Trophoblast cell (in vitro differentiated cells and primary cell): Measurements from ENCODE around the gene PRR12.

Experiments used
- DNase-seq, 2 donors: peaks; one replicate each; pipeline ENCODE4 v3.0.0-alpha.2; 2016
- H2AFZ ChIP-seq: 2 replicates; pipeline ENCODE4 v1.6.1; 2013; ENCODE audit warnings: low read length, moderate library complexity, mild to moderate bottlenecking; ENCODE audit not compliant: insufficient read depth, poor library complexity
- H2AK5ac ChIP-seq: 2 replicates; pipeline ENCODE4 v1.6.1; 2013; ENCODE audit warnings: mild to moderate bottlenecking, low read length
- H2BK120ac ChIP-seq: 2 replicates; pipeline ENCODE4 v1.6.1; 2013; ENCODE audit warnings: low read length, mild to moderate bottlenecking, moderate library complexity; ENCODE audit not compliant: insufficient read depth, poor library complexity
- H2BK12ac ChIP-seq: 2 replicates; pipeline ENCODE4 v1.6.1; 2013; ENCODE audit warnings: mild to moderate bottlenecking, low read length, moderate library complexity
- H2BK5ac ChIP-seq: 2 replicates; pipeline ENCODE4 v1.6.1; 2013; ENCODE audit warnings: low read length, low read depth, moderate library complexity, mild to moderate bottlenecking; ENCODE audit not compliant: poor library complexity
- H3K14ac ChIP-seq: 2 replicates; pipeline ENCODE4 v1.6.1; 2013; ENCODE audit warnings: mild to moderate bottlenecking, low read length
- H3K18ac ChIP-seq: 2 replicates; pipeline ENCODE4 v1.6.1; 2013; ENCODE audit warnings: mild to moderate bottlenecking, low read length
- H3K23ac ChIP-seq: 2 replicates; pipeline ENCODE4 v1.6.1; 2013; ENCODE audit warnings: low read length
- H3K27ac ChIP-seq: 2 replicates; pipeline ENCODE4 v1.5.1; 2013; ENCODE audit warnings: low read depth, mild to moderate bottlenecking, inconsistent platforms, low read length, moderate library complexity
- H3K27me3 ChIP-seq: 2 replicates; pipeline ENCODE4 v1.6.1; 2013; ENCODE audit warnings: inconsistent platforms, mild to moderate bottlenecking, low read length, moderate library complexity; ENCODE audit not compliant: insufficient read depth
- H3K36me3 ChIP-seq, 2 experiments: 1 replicate in 1 of 2; 2 replicates in 1 of 2; pipeline ENCODE4 v1.6.1; 2013; ENCODE audit warnings: low read length in 2 of 2, mild to moderate bottlenecking in 2 of 2, moderate library complexity in 1 of 2; ENCODE audit not compliant: insufficient read depth in 2 of 2, control insufficient read depth in 1 of 2
- H3K4ac ChIP-seq: 2 replicates; pipeline ENCODE4 v1.6.1; 2013; ENCODE audit warnings: low read depth, mild to moderate bottlenecking, low read length, moderate library complexity
- H3K4me1 ChIP-seq, 2 experiments: 1 replicate in 1 of 2; 2 replicates in 1 of 2; pipeline ENCODE4 v1.6.1; 2013; ENCODE audit warnings: low read length in 2 of 2, mild to moderate bottlenecking in 2 of 2, moderate library complexity in 1 of 2; ENCODE audit not compliant: insufficient read depth in 2 of 2, control insufficient read depth in 1 of 2
- H3K4me2 ChIP-seq: 2 replicates; pipeline ENCODE4 v1.6.1; 2013; ENCODE audit warnings: inconsistent platforms, mild to moderate bottlenecking, low read length, moderate library complexity
- H3K4me3 ChIP-seq: 2 replicates; pipeline ENCODE4 v1.5.1; 2013; ENCODE audit warnings: mild to moderate bottlenecking, low read depth, low read length, inconsistent platforms
- H3K79me1 ChIP-seq: one replicate; pipeline ENCODE4 v1.6.1; 2013; ENCODE audit warnings: low read length
- H3K79me2 ChIP-seq: 2 replicates; pipeline ENCODE4 v1.6.1; 2013; ENCODE audit warnings: low read length, mild to moderate bottlenecking; ENCODE audit not compliant: control insufficient read depth, insufficient read depth, poor library complexity
- H3K9ac ChIP-seq: 2 replicates; pipeline ENCODE4 v1.6.1; 2013; ENCODE audit warnings: mild to moderate bottlenecking, low read length
- H3K9me3 ChIP-seq: 2 replicates; pipeline ENCODE4 v1.6.1; 2013; ENCODE audit warnings: low read depth, mild to moderate bottlenecking, control low read depth, inconsistent platforms, low read length; ENCODE audit not compliant: insufficient read depth
- H4K12ac ChIP-seq: 2 replicates; pipeline ENCODE4 v1.6.1; 2013; ENCODE audit warnings: low read depth, mild to moderate bottlenecking, low read length, moderate library complexity
- H4K8ac ChIP-seq: 2 replicates; pipeline ENCODE4 v1.6.1; 2013; ENCODE audit warnings: low read depth, mild to moderate bottlenecking, low read length, moderate library complexity
- H4K91ac ChIP-seq: one replicate; pipeline ENCODE4 v1.6.1; 2013; ENCODE audit warnings: low read depth, mild to moderate bottlenecking, low read length, moderate library complexity
- WGBS: extraction: QIAGEN DNeasy Blood & Tissue Kit; methylation state at CpG from one replicate; pipeline ENCODE4 v1.1.7; 2013; ENCODE audit warnings: missing lambda C conversion rate; ENCODE audit not compliant: insufficient read length, insufficient coverage; ENCODE audit errors: extremely low coverage; 5-methylcytosine and 5-hydroxymethylcytosine counted together

The PRR12 gene

GRCh38 chr19:49565261-49565660 is 25.7 kb upstream of the PRR12 start:
- Histone ChIP-seq H2BK120ac (no peak overlapping the region), H2AFZ (no peak overlapping the region), H4K12ac (no peak overlapping the region), H3K18ac (no peak overlapping the region), H3K4ac (no peak overlapping the region), H3K27ac (no peak overlapping the region), H3K14ac (no peak overlapping the region), H3K27me3 (no peaks in the 10 kb centered on the region), H3K4me2 (no peak overlapping the region), H2BK5ac (no peak overlapping the region), H3K4me3 (no peak overlapping the region), H4K8ac (no peak overlapping the region), H3K4me1 (no peaks in the 10 kb centered on the region), H3K9me3 (no peaks in the 10 kb centered on the region), H3K79me2 (peaks cover 2% of the 10 kb centered on the region), H2AK5ac (no peak overlapping the region), H3K23ac (no peak overlapping the region), H3K9ac (no peak overlapping the region), H3K79me1 (no peaks in the 10 kb centered on the region), H4K91ac (no peak overlapping the region), H3K36me3 (peaks cover 0 to 4% of the 10 kb centered on the region in 2 experiments), H2BK12ac (no peak overlapping the region)
- no CpG with 5 or more reads among the region's 4 CpGs for WGBS
- DNase-seq = no peak

DNA sequence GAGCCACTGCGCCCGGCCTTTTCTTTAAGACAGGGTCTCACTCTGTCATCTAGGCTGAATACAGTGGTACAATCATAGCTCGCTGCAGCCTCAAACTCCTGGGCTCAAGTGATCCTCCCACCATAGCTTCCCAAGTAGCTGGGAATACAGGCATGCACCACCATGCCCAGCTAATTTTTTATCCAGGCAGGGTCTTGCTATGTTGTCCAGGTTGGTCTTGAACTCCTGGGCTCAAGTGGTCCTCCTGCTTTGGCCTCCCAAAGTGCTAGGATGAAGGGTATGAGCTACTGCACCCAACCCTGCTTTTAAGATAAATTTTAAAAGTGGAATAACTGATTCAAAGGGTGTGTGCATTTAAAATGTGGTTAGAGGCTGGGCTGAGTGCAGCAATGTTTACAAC is 24.7 kb upstream of the PRR12 start:
- no CpG with 5 or more reads among the region's 3 CpGs for WGBS
- no peak overlapping the region for H2AFZ ChIP-seq
- peaks cover 0 to 3% of the 10 kb centered on the region in 2 experiments for H3K4me1 ChIP-seq

DNA sequence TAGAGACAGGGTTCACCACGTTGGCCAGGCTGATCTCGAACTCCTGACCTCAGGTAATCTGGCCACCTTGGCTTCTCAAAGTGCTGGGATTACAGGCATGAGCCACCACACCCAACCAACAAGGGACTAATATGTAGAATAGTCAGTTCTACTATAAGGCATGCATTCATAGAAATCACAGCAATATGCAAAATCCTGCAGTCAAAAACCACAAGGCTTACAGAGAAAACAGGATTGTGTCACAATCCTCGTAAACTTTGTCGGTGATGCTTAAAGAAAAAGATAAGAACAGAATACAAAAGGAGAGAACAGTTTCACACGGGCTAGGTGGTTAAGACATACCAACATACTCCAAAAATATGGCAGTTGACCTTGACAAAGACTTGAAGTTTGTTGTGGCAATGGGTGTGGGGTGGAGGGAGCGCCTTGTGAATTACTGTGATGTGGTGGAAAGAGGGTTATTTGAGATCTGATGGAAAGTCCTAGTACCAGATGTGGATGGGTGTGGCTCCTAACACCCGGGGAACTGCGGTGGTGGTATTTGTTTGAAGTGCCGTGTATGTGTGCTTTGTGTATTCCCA is 23.0 kb upstream of the PRR12 start:
- WGBS = no CpG with 5 or more reads among the region's 9 CpGs
- H4K91ac ChIP-seq = no peak overlapping the region

More for the DNA sequence above, 24.7 kb upstream of the PRR12 start:
- Histone ChIP-seq H3K9ac (no peak overlapping the region), H3K27me3 (no peaks in the 10 kb centered on the region), H3K4ac (no peak overlapping the region), H3K79me2 (peaks cover 2% of the 10 kb centered on the region), H4K91ac (no peak overlapping the region), H3K27ac (no peak overlapping the region), H3K18ac (no peak overlapping the region), H2BK12ac (no peak overlapping the region), H3K14ac (no peak overlapping the region), H4K8ac (no peak overlapping the region), H3K9me3 (no peaks in the 10 kb centered on the region), H3K79me1 (no peaks in the 10 kb centered on the region), H3K4me2 (no peak overlapping the region), H2AK5ac (no peak overlapping the region), H2BK120ac (no peak overlapping the region), H3K4me3 (no peak overlapping the region), H2BK5ac (no peak overlapping the region), H3K36me3 (peaks cover 0 to 2% of the 10 kb centered on the region in 2 experiments), H3K23ac (no peak overlapping the region), H4K12ac (no peak overlapping the region)
- DNase-seq = no peak

GRCh38 chr19:49570138-49570856 is 20.7 kb upstream of the PRR12 start:
- Histone ChIP-seq H3K4me1 (peaks cover 3% of the 10 kb centered on the region in 2 experiments), H4K91ac (no peak overlapping the region), H4K12ac (no peak overlapping the region), H3K9ac (no peak overlapping the region), H3K23ac (no peak overlapping the region), H3K4me3 (no peak overlapping the region), H3K36me3 (peaks cover 7 to 8% of the 10 kb centered on the region in 2 experiments), H3K4ac (peak overlapping the region; percentile 34), H2BK5ac (no peak overlapping the region), H3K4me2 (no peak overlapping the region), H2BK12ac (no peak overlapping the region), H2AFZ (no peak overlapping the region), H3K18ac (no peak overlapping the region), H3K79me1 (no peaks in the 10 kb centered on the region), H3K14ac (no peak overlapping the region), H3K27ac (no peak overlapping the region), H2AK5ac (peak overlapping the region; percentile 33), H3K9me3 (no peaks in the 10 kb centered on the region), H2BK120ac (no peak overlapping the region), H3K79me2 (peaks cover 2% of the 10 kb centered on the region), H4K8ac (no peak overlapping the region), H3K27me3 (no peaks in the 10 kb centered on the region)
- DNase-seq = peak; percentile 72 to 94
- WGBS = no CpG with 5 or more reads among the region's 14 CpGs

More for the DNA sequence above, 23.0 kb upstream of the PRR12 start:
- no peaks in the 10 kb centered on the region for H3K27me3 ChIP-seq
- no peak overlapping the region for H2BK12ac ChIP-seq
- no peak overlapping the region for H3K14ac ChIP-seq
- H3K9ac ChIP-seq = no peak overlapping the region
- H2AK5ac ChIP-seq = no peak overlapping the region
- H3K27ac ChIP-seq = no peak overlapping the region
- H2BK5ac ChIP-seq = no peak overlapping the region
- DNase-seq = no peak
- no peak overlapping the region for H3K4me2 ChIP-seq
- no peak overlapping the region for H3K23ac ChIP-seq
- no peaks in the 10 kb centered on the region for H3K9me3 ChIP-seq
- H2AFZ ChIP-seq = no peak overlapping the region
- no peak overlapping the region for H4K12ac ChIP-seq
- H3K79me2 ChIP-seq = peaks cover 2% of the 10 kb centered on the region
- H4K8ac ChIP-seq = no peak overlapping the region
- H2BK120ac ChIP-seq = no peak overlapping the region
- H3K18ac ChIP-seq = no peak overlapping the region
- peaks cover 0 to 2% of the 10 kb centered on the region in 2 experiments for H3K36me3 ChIP-seq
- H3K4me3 ChIP-seq = no peak overlapping the region
- H3K4me1 ChIP-seq = peaks cover 3% of the 10 kb centered on the region in 2 experiments
- no peak overlapping the region for H3K4ac ChIP-seq
- H3K79me1 ChIP-seq = no peaks in the 10 kb centered on the region
